GM19372 (cell line): ENCODE measurements around the gene AKR1C1.
"Not testable (repeated sequence)": the region's sequence is repeated elsewhere in the genome, so short reads cannot be mapped to it uniquely, and the experiment has no call there.

Source experiments
- ATAC-seq: cut with Tn5 transposase; IDR thresholded peaks from one replicate; pipeline ENCODE4 v1.9.1; 2021; ENCODE audit warnings: mild to moderate bottlenecking, low read depth, moderate library complexity; ENCODE audit not compliant: unreplicated experiment

AKR1C1 gene

GRCh38 chr10:5013385-5013784 lies 50.2 kb downstream of the AKR1C1 start:
- no peak for ATAC-seq

DNA sequence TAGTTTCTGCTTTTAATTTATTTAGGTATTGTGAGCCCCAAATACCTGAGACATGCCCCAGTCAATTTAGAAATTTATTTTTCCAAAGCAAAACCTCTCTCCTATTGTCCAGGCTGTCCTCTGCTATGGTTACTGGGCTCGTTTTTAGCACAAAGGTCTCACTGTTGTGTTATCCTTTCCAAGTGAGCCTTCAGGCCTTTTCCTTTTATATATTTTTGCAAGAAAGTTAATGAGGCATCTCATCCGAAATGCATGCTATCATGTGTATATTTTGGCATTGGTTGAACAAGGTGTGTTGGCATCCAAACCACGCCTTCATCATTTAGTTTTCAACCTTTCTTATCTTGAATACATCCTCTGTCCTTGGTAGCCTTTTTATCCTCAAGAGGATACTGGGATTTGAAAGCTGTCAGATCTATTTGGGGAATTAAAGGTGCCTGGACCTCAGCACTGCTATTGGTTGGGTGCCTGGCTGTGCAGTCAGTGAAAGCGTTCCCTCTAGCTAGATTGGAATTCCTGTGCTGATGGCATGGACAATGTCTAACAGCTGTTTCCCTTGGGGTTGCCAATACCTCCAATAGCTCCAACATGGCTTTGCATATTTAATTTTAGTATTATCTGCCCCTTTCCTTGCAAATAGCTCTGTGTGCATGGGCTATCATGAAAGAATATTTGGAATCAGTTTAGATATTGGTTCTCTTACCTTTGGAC lies 51.1 kb downstream of the AKR1C1 start:
- not testable (repeated sequence) for ATAC-seq

DNA sequence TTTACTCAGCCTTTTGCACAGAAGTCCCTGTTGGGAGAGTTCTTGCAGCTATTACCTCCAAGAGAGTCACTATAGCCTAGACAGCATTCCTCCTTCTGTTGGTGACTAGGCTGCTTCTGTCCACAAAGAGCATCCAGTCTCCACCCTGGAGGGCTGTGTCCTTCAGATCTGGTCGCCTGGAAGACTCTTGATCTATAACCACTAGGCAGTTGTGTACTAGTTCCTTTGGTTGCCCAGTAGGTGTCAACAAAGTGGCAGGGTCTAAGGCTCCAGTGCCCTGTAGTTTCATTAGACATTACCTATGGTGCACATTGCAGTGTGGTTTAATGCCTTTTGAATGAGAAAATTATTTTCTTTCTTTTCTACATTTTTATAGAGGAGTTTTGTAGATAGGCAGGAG lies 51.7 kb downstream of the AKR1C1 start:
- no peak for ATAC-seq

GRCh38 chr10:5018134-5018533 lies 54.9 kb downstream of the AKR1C1 start:
- no peak for ATAC-seq

GRCh38 chr10:5018671-5019277 lies 55.6 kb downstream of the AKR1C1 start:
- ATAC-seq: not testable (repeated sequence)

DNA sequence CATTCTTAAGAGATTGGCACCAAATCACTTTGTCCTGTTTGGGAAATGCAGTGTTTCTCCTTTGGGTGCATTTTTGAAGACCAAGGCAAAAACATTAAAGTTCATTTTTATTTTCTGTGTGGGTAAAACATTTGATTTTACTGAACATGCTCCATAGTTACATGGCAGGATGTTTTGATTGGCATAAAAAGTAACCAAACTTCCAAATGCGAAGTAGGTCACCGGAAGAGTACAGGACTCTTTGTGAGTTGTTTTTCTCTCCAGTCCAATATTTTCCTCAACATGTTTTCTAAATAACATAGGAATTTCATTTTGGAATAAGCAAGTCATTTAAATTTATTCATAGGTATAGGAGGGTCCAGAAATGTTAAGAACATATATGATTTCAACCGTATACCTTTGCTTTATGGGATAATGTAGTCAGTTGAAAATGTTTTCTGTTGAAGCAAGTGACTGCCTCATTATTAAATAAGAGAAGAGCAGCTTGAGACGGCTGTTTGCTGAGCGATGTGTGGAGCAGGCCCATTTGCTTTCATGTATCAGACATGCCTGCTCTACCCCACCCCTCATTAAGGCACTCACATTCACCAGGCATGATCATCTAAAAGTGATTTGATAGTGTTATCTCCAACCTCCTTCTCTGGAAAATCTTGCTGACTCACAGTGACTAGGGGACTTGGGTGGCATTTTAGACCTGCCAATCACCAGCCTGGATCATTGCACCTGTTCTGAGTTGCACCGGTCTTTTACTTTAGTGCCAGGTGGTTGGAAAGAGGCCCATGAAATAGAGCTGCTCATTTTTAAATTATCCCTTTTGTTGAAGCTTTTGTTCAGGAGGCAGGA lies 56.8 kb downstream of the AKR1C1 start:
- not testable (repeated sequence) for ATAC-seq

DNA sequence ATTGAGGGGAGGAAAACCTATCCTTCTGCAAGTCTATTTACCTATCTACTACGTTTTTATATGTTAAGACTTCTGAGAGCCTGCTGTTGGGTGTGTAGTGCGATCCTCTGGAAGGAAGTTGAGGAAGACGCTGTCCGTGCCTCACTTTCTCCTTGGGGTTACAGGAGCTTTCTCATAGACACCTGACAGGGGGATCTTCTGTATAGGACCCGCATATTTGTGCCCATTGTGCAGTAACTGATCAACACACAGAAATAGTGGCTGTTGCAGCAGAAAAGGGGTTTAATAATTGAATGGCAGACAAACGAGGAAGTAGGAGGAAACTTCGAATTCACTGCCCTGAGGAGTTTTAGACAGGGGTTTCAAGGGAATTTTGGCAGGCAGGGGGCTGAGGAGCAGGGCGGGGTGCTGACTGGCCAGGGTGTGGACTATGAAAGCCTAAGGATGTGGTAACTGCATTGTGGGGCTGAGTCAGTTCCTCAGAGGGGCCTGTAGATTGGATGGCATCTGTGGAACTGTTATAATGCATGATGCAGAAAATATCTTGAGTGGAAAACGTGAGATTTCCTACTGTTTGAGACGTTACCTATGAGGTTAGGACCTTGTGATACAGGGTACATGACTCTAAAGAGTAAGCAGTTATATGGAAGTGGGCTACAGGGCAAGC lies 58.5 kb downstream of the AKR1C1 start:
- not testable (repeated sequence) for ATAC-seq

- ATAC-seq: no peak
These were observed 60.1 kb downstream of the AKR1C1 start for GRCh38 chr10:5023177-5023805.

- not testable (repeated sequence) for ATAC-seq
These were observed 62.3 kb downstream of the AKR1C1 start for GRCh38 chr10:5025461-5025881.

- ATAC-seq: no peak
These were observed 67.8 kb downstream of the AKR1C1 start for GRCh38 chr10:5030989-5031388.

- ATAC-seq: not testable (repeated sequence)
These were observed 68.4 kb downstream of the AKR1C1 start for GRCh38 chr10:5031588-5031987.

GRCh38 chr10:5032444-5032843 lies 69.2 kb downstream of the AKR1C1 start:
- ATAC-seq: not testable (repeated sequence)
